Measurements from ENCODE around the gene PCARE. TPM values are rescaled to one million over a fixed set of nuclear protein-coding genes. Genes with fewer than 3 reads are reported as not detected.

PCARE gene
- total RNA-seq, 1 experiment from 2014 or later: not detected

GRCh38 chr2:29013057-29013780, 61.1 kb downstream of the PCARE start:
- ChIA-PET POLR2A (no interaction called here), CTCF (no interaction called here)
- TF ChIP-seq POLR2AphosphoS5 (IDR thresholded peaks at IDR 0.05; ENCODE audit: low read depth, low read length) (no peak), TCF7L2 (IDR thresholded peaks at IDR 0.05; ENCODE audit: low read depth, low read length) (no peak), SIN3A (IDR thresholded peaks at IDR 0.05; ENCODE audit: borderline replicate concordance, insufficient read depth, low read depth, low read length) (no peak), REST (IDR thresholded peaks at IDR 0.05; ENCODE audit: insufficient read depth in 1 of 2, low read depth in 2 of 2, low read length in 1 of 2) (no peak), CTCF (IDR thresholded peaks at IDR 0.05) (no peak)
- peaks cover 3% of the 10 kb centered on the region; the same call in 1 of the 2 replicates for H3K4me1 ChIP-seq (ENCODE audit: control insufficient read depth, insufficient read depth, low read length)
- in situ Hi-C loops (cut with HindIII; ENCODE audit: low pct_unique_long_range_greater_than_20kb, low sequenced_read_pairs) (no loop called here), intact Hi-C loops (cut with micrococcal nuclease; ENCODE audit: unreplicated experiment) (no loop called here)
- H3K27me3 ChIP-seq (ENCODE audit: control insufficient read depth, insufficient read depth, low read length): no peaks in the 10 kb centered on the region
- H3K27ac ChIP-seq (ENCODE audit: low read length): no peak overlapping the region
- H3K4me3 ChIP-seq (ENCODE audit: low read depth in 2 of 2, low read length in 2 of 2): no peak overlapping the region
- H3K36me3 ChIP-seq (ENCODE audit: control insufficient read depth, insufficient read depth, low read length): no peaks in the 10 kb centered on the region
- DNase-seq (ENCODE audit: low read depth, low spot score): peak; percentile 1
- peak; percentile 36; the same call in 1 of the 2 replicates for ATAC-seq
- H3K9me3 ChIP-seq (ENCODE audit: control insufficient read depth, insufficient read depth, low read depth, low read length): no peaks in the 10 kb centered on the region
- no TSS peak for BruUV-seq (replicated peaks)

- ATAC-seq (0 out of 2 replicates have a peak, but pooled peaks have one; percentile 10), DNase-seq (ENCODE audit: low read depth, low spot score) (no peak)
- no peak overlapping the region for H3K27ac ChIP-seq (ENCODE audit: low read length)
- no peak overlapping the region for H3K4me3 ChIP-seq (ENCODE audit: low read depth in 2 of 2, low read length in 2 of 2)
- H3K27me3 ChIP-seq (ENCODE audit: control insufficient read depth, insufficient read depth, low read length): no peaks in the 10 kb centered on the region
- in situ Hi-C loops (cut with HindIII; ENCODE audit: low pct_unique_long_range_greater_than_20kb, low sequenced_read_pairs) (no loop called here), intact Hi-C loops (cut with micrococcal nuclease; ENCODE audit: unreplicated experiment) (no loop called here)
- H3K4me1 ChIP-seq (ENCODE audit: control insufficient read depth, insufficient read depth, low read length): peaks cover 3% of the 10 kb centered on the region; the same call in 1 of the 2 replicates
- BruUV-seq (replicated peaks): no TSS peak
- no peaks in the 10 kb centered on the region for H3K36me3 ChIP-seq (ENCODE audit: control insufficient read depth, insufficient read depth, low read length)
- ChIA-PET CTCF (interaction anchor here (0.6 kb wide), 1 partner anchor 44 kb away, joined by 3 read pairs; no protein-coding TSS in a partner anchor), POLR2A (no interaction called here)
- TF ChIP-seq POLR2AphosphoS5 (IDR thresholded peaks at IDR 0.05; ENCODE audit: low read depth, low read length) (no peak), SIN3A (IDR thresholded peaks at IDR 0.05; ENCODE audit: borderline replicate concordance, insufficient read depth, low read depth, low read length) (no peak), REST (IDR thresholded peaks at IDR 0.05; ENCODE audit: insufficient read depth in 1 of 2, low read depth in 2 of 2, low read length in 1 of 2) (no peak), CTCF (IDR thresholded peaks at IDR 0.05) (no peak), TCF7L2 (IDR thresholded peaks at IDR 0.05; ENCODE audit: low read depth, low read length) (no peak)
- H3K9me3 ChIP-seq (ENCODE audit: control insufficient read depth, insufficient read depth, low read depth, low read length): no peaks in the 10 kb centered on the region
Observed at GRCh38 chr2:29012211-29012681, 62.1 kb downstream of the PCARE start.
